ENCODE measurements around the gene TSFM. TPM values are rescaled to one million over a fixed set of nuclear protein-coding genes. Genes with fewer than 3 reads are reported as not detected.
A peak's percentile ranks its signal among the peaks of the same experiment; 100 is the strongest.

The TSFM gene
- total RNA-seq, 4 donors from 2014 or later = 1.4 to 23.2 (median 18.9) TPM

- 60% methylated on average over 9 of the region's 9 CpGs; no CpG with 5 or more reads in 1 of the 2 donors for WGBS, 2 donors (ENCODE audit: low coverage in 1 of 2)
- Histone ChIP-seq H3K4me3 (no peak overlapping the region), H3K27ac (no peak overlapping the region), H3K27me3 (no peaks in the 10 kb centered on the region), H3K4me1 (peaks cover 0 to 3% (median 0%) of the 10 kb centered on the region in 4 donors), H3K9me3 (no peaks in the 10 kb centered on the region), H3K36me3 (peaks cover 0 to 32% (median 8%) of the 10 kb centered on the region in 4 donors)
- intact Hi-C loops (cut with DNase I; ENCODE audit: low total_unique reads) (no loop called here), in situ Hi-C loops (cut with MboI; ENCODE audit: low pct_ligation_motif_present in 1 of 4, low pct_unique_long_range_greater_than_20kb in 1 of 4, low sequenced_read_pairs in 3 of 4) (no loop called here)
- TF ChIP-seq, protein P1, sequence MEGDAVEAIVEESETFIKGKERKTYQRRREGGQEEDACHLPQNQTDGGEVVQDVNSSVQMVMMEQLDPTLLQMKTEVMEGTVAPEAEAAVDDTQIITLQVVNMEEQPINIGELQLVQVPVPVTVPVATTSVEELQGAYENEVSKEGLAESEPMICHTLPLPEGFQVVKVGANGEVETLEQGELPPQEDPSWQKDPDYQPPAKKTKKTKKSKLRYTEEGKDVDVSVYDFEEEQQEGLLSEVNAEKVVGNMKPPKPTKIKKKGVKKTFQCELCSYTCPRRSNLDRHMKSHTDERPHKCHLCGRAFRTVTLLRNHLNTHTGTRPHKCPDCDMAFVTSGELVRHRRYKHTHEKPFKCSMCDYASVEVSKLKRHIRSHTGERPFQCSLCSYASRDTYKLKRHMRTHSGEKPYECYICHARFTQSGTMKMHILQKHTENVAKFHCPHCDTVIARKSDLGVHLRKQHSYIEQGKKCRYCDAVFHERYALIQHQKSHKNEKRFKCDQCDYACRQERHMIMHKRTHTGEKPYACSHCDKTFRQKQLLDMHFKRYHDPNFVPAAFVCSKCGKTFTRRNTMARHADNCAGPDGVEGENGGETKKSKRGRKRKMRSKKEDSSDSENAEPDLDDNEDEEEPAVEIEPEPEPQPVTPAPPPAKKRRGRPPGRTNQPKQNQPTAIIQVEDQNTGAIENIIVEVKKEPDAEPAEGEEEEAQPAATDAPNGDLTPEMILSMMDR (IDR thresholded peaks at IDR 0.05) = peak; percentile 69 to 76 (median 74)
- TF ChIP-seq EP300 (IDR thresholded peaks at IDR 0.05; ENCODE audit: low read depth) = no peak
- peak; percentile 32 for DNase-seq
These were observed 20.8 kb downstream of the TSFM start for GRCh38 chr12:57803319-57803893.

DNA sequence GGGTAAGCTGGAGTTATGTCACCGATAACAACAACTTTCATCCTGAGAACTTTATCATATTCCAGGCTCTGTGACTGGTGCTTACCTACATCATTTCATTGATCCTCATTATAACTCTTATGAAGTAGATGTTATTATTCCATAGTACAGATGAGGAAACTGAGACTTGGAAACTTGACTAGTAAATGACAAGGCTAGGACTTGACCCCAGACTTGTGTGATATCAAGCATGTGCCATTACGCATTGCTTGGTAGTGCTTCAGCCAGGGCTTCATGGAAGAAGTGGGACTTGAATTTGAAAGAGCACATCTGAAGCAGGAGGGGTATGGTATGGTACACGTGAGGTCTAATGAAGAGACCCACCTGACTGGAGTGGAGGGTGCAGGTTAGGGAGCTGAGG lies 24.1 kb downstream of the TSFM start:
- 95% methylated on average over 3 of the region's 3 CpGs; no CpG with 5 or more reads in 1 of the 2 donors for WGBS, 2 donors (ENCODE audit: low coverage in 1 of 2)
- H3K27ac ChIP-seq = no peak overlapping the region
- no peaks in the 10 kb centered on the region for H3K27me3 ChIP-seq
- no peak for DNase-seq
- no peaks in the 10 kb centered on the region for H3K9me3 ChIP-seq
- H3K4me3 ChIP-seq = no peak overlapping the region
- H3K4me1 ChIP-seq = peaks cover 0 to 3% (median 0%) of the 10 kb centered on the region in 4 donors
- in situ Hi-C loops (cut with MboI; ENCODE audit: low pct_ligation_motif_present in 1 of 4, low pct_unique_long_range_greater_than_20kb in 1 of 4, low sequenced_read_pairs in 3 of 4) (no loop called here), intact Hi-C loops (cut with DNase I; ENCODE audit: low total_unique reads) (no loop called here)
- no peak for TF ChIP-seq POLR2AphosphoS5 (IDR thresholded peaks at IDR 0.05)
- TF ChIP-seq EP300 (IDR thresholded peaks at IDR 0.05; ENCODE audit: low read depth) = no peak
- TF ChIP-seq, protein P1 (IDR thresholded peaks at IDR 0.05) = no peak
- TF ChIP-seq POLR2A (IDR thresholded peaks at IDR 0.05) = no peak
- peaks cover 0 to 14% (median 4%) of the 10 kb centered on the region in 4 donors for H3K36me3 ChIP-seq

GRCh38 chr12:57807285-57807684 lies 24.7 kb downstream of the TSFM start:
- intact Hi-C loops (cut with DNase I; ENCODE audit: low total_unique reads) = no loop called here
- Histone ChIP-seq H3K36me3 (peaks cover 0 to 10% (median 4%) of the 10 kb centered on the region in 4 donors), H3K9me3 (no peaks in the 10 kb centered on the region), H3K4me3 (no peak overlapping the region), H3K4me1 (peaks cover 0 to 3% (median 0%) of the 10 kb centered on the region in 4 donors), H3K27me3 (no peaks in the 10 kb centered on the region), H3K27ac (no peak overlapping the region)
- in situ Hi-C loops (cut with MboI; ENCODE audit: low pct_ligation_motif_present in 1 of 4, low pct_unique_long_range_greater_than_20kb in 1 of 4, low sequenced_read_pairs in 3 of 4) = no loop called here
- WGBS, 2 donors (ENCODE audit: low coverage in 1 of 2) = 89 to 90% methylated on average over 2 to 9 of the region's 9 CpGs
- DNase-seq = no peak
- TF ChIP-seq POLR2A (IDR thresholded peaks at IDR 0.05) (no peak), POLR2AphosphoS5 (IDR thresholded peaks at IDR 0.05) (no peak), EP300 (IDR thresholded peaks at IDR 0.05; ENCODE audit: low read depth) (no peak)
- TF ChIP-seq, protein P1 (IDR thresholded peaks at IDR 0.05) = no peak

- no peaks in the 10 kb centered on the region for H3K27me3 ChIP-seq
- in situ Hi-C loops (cut with MboI; ENCODE audit: low pct_ligation_motif_present in 1 of 4, low pct_unique_long_range_greater_than_20kb in 1 of 4, low sequenced_read_pairs in 3 of 4) = no loop called here
- no peak overlapping the region for H3K4me3 ChIP-seq
- intact Hi-C loops (cut with DNase I; ENCODE audit: low total_unique reads) = no loop called here
- DNase-seq = no peak
- TF ChIP-seq, protein P1 (IDR thresholded peaks at IDR 0.05) = no peak
- no peak for TF ChIP-seq POLR2AphosphoS5 (IDR thresholded peaks at IDR 0.05)
- TF ChIP-seq POLR2A (IDR thresholded peaks at IDR 0.05) = no peak
- no peak for TF ChIP-seq EP300 (IDR thresholded peaks at IDR 0.05; ENCODE audit: low read depth)
- peaks cover 0 to 10% (median 4%) of the 10 kb centered on the region in 4 donors for H3K36me3 ChIP-seq
- no peak overlapping the region for H3K27ac ChIP-seq
- H3K4me1 ChIP-seq = peaks cover 0 to 3% (median 0%) of the 10 kb centered on the region in 4 donors
- no peaks in the 10 kb centered on the region for H3K9me3 ChIP-seq
- WGBS, 2 donors (ENCODE audit: low coverage in 1 of 2) = 91 to 93% methylated on average over 5 of the region's 5 CpGs
These were observed 25.8 kb downstream of the TSFM start for GRCh38 chr12:57808351-57808750.
